PFSK-1 (cell line): ENCODE data around the gene KCNQ5.

Experiments
- FOXP2 ChIP-seq: optimal IDR thresholded peaks from 2 replicates; pipeline ENCODE3; 2011; ENCODE audit warnings: borderline replicate concordance, control low read depth, inconsistent platforms; ENCODE audit not compliant: insufficient read depth; ENCODE audit errors: extremely low read length, extremely low read depth
- POLR2AphosphoS5 ChIP-seq: IDR thresholded peaks from 2 replicates; pipeline ENCODE4 v1.6.1; 2012; ENCODE audit warnings: low read depth, mild to moderate bottlenecking, control low read depth, low read length, moderate library complexity
- SIN3A ChIP-seq: IDR thresholded peaks from 2 replicates; pipeline ENCODE4 v1.6.1; 2012; ENCODE audit warnings: mild to moderate bottlenecking, low read length, moderate library complexity, borderline replicate concordance; ENCODE audit not compliant: insufficient read depth
- TAF1 ChIP-seq: IDR thresholded peaks from 2 replicates; pipeline ENCODE4 v1.6.1; 2012; ENCODE audit warnings: low read length, control low read depth, borderline replicate concordance; ENCODE audit not compliant: insufficient read depth
- TF ChIP-seq, protein P1 (sequence below), 2 experiments: IDR thresholded peaks; 2 replicates each; pipeline versions ENCODE4 v1.6.1 to v1.8.0; 2011 to 2012; ENCODE audit warnings: low read depth in 2 of 2, low read length in 2 of 2, control low read depth in 1 of 2, inconsistent platforms in 1 of 2, mild to moderate bottlenecking in 1 of 2, moderate library complexity in 1 of 2; ENCODE audit not compliant: insufficient read depth in 1 of 2

Gene KCNQ5

DNA sequence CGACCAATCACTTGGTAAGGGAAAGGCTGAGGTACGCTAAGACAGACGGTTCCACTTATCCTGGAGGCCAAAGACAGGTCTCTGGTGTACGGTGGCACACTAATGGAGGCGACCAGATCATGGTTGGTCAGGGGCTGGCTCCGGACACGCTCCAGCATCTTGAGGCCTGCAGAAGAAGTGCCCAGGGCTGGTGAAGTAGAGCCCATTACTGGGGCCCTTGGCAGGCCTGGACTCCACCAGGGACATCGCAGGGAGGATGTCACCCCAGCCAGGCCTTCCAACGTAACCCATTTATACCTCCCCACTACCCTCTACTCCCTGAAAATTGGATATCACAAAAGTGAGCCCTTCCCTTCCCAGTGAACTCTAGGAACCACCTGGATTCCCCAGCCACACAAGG lies 587.3 kb downstream of the KCNQ5 start:
- TF ChIP-seq POLR2AphosphoS5: no peak
- no peak for TF ChIP-seq FOXP2
- TF ChIP-seq TAF1: no peak
- TF ChIP-seq, protein P1, sequence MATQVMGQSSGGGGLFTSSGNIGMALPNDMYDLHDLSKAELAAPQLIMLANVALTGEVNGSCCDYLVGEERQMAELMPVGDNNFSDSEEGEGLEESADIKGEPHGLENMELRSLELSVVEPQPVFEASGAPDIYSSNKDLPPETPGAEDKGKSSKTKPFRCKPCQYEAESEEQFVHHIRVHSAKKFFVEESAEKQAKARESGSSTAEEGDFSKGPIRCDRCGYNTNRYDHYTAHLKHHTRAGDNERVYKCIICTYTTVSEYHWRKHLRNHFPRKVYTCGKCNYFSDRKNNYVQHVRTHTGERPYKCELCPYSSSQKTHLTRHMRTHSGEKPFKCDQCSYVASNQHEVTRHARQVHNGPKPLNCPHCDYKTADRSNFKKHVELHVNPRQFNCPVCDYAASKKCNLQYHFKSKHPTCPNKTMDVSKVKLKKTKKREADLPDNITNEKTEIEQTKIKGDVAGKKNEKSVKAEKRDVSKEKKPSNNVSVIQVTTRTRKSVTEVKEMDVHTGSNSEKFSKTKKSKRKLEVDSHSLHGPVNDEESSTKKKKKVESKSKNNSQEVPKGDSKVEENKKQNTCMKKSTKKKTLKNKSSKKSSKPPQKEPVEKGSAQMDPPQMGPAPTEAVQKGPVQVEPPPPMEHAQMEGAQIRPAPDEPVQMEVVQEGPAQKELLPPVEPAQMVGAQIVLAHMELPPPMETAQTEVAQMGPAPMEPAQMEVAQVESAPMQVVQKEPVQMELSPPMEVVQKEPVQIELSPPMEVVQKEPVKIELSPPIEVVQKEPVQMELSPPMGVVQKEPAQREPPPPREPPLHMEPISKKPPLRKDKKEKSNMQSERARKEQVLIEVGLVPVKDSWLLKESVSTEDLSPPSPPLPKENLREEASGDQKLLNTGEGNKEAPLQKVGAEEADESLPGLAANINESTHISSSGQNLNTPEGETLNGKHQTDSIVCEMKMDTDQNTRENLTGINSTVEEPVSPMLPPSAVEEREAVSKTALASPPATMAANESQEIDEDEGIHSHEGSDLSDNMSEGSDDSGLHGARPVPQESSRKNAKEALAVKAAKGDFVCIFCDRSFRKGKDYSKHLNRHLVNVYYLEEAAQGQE (IDR thresholded peaks at IDR 0.05; ENCODE audit: insufficient read depth in 1 of 2, low read depth in 2 of 2, low read length in 2 of 2): no peak
- no peak for TF ChIP-seq SIN3A

DNA sequence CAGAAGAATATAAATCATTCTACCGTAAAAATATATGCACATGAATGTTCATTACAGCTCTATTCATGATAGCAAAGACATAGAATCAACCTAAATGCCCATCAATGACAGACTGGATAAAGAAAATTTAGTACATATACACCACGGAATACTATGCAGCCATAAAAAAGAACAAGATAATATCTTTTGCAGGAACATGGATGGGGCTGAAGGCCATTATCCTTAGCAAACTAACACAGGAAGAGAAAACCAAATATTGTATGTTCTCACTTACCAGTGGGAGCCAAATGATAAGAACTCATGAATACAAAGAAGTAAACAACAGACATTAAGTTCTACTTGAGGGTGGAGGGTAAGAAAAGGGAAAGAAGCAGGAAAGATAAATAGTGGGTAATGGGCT lies 595.0 kb downstream of the KCNQ5 start:
- TF ChIP-seq FOXP2 (no peak), TAF1 (no peak), POLR2AphosphoS5 (no peak), SIN3A (no peak)
- TF ChIP-seq, protein P1 (IDR thresholded peaks at IDR 0.05; ENCODE audit: insufficient read depth in 1 of 2, low read depth in 2 of 2, low read length in 2 of 2): no peak

DNA sequence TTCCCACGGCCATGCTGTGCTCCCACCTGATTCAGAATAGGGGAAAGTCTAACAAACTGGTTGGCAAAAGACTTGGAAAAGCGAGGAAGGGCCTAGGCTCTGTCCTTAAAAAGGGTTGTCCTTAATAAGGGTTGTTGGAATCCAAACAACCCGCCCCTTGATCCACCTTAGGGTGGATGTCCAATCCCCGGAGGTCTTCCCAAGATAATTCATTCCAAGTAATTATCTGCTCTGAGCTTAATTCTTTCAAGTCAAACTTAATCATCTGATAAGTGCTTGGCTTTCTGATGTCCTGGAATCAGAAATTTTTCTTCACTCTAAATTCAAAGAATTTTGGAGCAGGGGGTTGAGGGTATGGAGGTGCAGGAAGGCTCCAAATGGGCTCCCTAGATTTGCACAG lies 603.5 kb downstream of the KCNQ5 start, which contains the start of gene KHDC1L:
TSS of gene KHDC1L (minus strand) at position 101 of the 400 bp plus-strand sequence. CDS start at position 13, 88 bp downstream.
- TF ChIP-seq POLR2AphosphoS5 (no peak), SIN3A (no peak), TAF1 (no peak), FOXP2 (no peak)
- TF ChIP-seq, protein P1 (IDR thresholded peaks at IDR 0.05; ENCODE audit: insufficient read depth in 1 of 2, low read depth in 2 of 2, low read length in 2 of 2): no peak

DNA sequence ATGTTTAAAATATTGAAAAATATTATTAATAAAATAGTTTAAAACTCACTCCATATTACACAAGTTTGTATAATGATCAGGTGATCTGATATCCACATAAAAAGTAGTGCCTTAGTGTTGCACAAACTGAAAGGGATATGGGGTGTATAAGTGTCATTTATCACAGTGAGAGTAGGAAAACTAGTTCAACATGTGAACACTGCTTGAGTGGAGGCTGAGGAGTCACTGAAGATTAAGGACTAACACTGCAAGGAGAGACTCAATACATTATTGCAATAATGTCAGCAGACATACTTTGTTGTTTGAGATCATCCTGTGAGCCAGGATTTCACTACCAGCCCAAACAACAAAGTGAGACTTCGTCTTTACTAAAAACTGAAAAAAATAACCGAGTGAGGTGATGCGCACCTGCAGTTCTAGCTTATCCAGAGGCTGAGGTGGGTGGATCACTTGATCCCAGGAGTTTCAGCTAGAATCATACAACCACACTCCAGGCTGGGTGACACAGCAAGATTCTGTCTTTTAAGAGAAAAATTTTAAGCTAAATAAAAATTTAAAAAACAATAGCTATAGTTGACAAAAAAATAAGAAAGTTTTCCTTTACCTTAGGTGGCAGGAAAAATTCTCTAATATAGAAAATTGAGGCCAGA lies 605.9 kb downstream of the KCNQ5 start:
- TF ChIP-seq POLR2AphosphoS5 (no peak), TAF1 (no peak), SIN3A (no peak), FOXP2 (no peak)
- TF ChIP-seq, protein P1 (IDR thresholded peaks at IDR 0.05; ENCODE audit: insufficient read depth in 1 of 2, low read depth in 2 of 2, low read length in 2 of 2): no peak

DNA sequence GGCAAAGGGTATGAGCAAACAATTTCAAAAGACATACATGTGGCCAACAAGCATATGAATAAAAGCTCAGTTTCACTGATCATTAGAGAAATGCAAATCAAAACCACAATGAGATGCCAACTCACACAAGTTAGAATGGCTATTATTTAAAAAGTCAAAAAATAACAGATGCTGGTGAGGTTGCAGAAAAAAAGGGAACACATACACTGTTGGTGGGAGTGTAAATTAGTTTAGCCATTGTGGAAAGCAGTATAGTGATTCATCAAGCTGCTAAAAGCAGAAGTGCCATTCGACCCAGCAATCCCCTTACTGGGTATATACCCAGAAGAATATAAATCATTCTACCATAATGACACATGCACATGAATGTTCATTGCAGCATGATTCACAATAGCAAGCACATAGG lies 610.1 kb downstream of the KCNQ5 start:
- TF ChIP-seq, protein P1 (IDR thresholded peaks at IDR 0.05; ENCODE audit: insufficient read depth in 1 of 2, low read depth in 2 of 2, low read length in 2 of 2): no peak
- TF ChIP-seq TAF1 (no peak), SIN3A (no peak), POLR2AphosphoS5 (no peak), FOXP2 (no peak)
